ENCODE measurements around the gene PODN.

The PODN gene

DNA sequence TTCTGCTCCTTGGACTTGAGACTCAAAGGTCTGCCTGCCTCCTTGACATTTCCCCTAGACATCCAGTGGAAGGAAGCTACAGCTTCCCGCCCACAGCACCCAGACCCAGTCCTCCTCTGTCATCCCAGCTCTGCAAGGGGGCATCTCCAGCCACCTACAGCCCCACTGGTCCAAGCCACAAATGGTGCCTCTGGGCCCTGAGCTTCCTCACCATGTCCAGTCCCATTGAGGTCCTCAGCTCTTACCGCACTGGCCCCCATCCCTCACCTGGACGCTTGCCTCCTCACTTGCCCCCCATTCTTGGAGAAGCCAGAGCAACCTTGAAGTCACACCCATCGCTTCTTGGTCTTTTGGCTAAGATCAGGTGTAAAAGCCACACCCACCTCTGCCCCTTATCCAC, 13.2 kb downstream of the PODN start:
- no peak for DNase-seq (ENCODE audit: low read depth)

DNA sequence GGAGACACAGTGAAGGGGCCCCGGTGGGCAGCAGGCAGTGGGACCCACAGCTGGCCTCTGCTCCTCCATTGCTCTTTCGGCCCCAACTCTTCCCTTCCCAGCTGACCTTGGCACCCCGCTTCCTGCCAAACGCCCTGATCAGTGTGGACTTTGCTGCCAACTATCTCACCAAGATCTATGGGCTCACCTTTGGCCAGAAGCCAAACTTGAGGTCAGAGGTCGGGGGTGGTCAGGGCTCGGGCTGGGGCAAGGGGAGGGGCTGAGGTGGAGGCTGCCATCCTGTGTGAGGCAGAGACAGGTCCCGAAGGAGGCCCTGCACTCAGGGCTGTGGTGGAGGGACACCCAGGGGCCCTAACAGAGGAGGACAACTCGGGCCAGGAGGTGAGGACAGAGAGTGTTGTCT, 13.7 kb downstream of the PODN start:
- no peak for DNase-seq (ENCODE audit: low read depth)

DNA sequence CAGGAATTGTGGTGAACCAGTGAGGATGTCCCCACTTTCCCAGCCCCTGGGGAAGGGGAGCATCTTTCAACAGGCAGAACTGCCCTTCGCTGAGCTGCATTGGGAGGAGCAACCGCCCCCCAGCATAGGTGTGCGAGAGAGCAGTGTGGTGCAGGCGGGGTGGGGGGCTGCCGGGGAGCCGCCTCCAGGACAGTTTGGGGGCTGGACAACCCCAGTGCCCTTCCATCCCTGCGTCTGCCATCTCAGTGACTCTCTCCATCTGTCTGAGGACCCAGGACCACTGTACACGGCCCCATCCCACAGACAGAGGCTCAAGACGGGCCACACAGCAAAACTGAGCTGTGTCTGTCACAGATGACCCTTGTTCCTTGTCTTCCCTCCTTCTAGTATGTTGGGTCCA, 14.2 kb downstream of the PODN start:
- DNase-seq (ENCODE audit: low read depth), result no peak

DNA sequence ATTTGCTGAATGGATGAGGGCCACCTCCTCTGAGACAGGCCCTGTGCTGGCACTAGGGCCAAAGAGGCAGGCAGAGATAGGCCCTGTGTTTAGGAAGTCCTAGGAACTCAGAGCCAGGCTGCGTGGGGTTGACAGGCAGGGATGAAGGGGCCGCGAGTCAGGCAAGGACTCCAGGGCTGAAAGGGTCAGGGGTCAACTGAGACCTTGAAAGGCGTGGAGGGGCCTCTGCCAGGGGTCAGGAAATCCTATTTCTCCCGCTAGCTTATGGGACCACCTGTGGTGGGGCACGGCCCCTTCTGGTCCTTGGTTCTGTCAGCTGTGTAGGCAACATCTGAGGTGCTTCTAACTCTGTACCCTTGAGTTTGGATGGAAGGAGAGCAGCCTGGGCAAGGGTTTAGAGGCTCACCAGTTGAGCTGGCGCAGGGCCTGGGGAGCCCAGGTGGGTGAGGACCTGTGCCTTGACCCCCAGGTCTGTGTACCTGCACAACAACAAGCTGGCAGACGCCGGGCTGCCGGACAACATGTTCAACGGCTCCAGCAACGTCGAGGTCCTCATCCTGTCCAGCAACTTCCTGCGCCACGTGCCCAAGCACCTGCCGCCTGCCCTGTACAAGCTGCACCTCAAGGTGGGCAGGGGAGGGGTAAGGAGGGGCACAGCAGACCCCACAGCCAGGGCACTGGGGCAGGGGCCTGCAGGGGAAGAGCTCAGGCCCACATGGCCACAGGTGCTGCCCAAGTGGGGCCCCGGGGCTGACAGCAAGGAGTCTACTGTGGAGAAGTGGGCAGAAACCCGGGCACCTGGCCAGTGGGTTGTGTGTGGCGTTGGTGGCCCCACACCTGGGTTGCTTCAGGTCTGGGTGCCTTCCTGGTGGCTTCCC, 14.9 kb downstream of the PODN start:
- no peak for DNase-seq (ENCODE audit: low read depth)

DNA sequence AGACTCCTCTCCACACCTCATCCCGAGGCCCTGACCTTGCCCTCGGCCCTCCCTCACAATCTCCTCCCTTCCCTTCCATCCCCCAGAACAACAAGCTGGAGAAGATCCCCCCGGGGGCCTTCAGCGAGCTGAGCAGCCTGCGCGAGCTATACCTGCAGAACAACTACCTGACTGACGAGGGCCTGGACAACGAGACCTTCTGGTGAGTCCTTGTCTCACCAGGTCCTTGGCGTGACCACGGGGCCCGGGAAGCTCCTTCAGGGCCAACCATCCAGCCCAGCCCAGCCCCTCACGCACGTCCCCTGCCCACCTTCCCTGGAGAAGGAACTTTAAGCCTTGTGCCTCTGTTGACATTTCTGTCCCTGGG, 15.6 kb downstream of the PODN start:
- DNase-seq (ENCODE audit: low read depth), result no peak

DNA sequence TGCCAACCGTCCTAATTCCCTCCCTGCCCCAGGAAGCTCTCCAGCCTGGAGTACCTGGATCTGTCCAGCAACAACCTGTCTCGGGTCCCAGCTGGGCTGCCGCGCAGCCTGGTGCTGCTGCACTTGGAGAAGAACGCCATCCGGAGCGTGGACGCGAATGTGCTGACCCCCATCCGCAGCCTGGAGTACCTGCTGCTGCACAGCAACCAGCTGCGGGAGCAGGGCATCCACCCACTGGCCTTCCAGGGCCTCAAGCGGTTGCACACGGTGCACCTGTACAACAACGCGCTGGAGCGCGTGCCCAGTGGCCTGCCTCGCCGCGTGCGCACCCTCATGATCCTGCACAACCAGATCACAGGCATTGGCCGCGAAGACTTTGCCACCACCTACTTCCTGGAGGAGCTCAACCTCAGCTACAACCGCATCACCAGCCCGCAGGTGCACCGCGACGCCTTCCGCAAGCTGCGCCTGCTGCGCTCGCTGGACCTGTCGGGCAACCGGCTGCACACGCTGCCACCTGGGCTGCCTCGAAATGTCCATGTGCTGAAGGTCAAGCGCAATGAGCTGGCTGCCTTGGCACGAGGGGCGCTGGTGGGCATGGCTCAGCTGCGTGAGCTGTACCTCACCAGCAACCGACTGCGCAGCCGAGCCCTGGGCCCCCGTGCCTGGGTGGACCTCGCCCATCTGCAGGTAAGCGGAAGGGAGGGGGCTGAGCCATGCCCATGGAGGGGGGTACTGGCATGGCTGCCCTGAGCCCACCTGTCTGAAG, 16.5 kb downstream of the PODN start:
- no peak for DNase-seq (ENCODE audit: low read depth)

DNA sequence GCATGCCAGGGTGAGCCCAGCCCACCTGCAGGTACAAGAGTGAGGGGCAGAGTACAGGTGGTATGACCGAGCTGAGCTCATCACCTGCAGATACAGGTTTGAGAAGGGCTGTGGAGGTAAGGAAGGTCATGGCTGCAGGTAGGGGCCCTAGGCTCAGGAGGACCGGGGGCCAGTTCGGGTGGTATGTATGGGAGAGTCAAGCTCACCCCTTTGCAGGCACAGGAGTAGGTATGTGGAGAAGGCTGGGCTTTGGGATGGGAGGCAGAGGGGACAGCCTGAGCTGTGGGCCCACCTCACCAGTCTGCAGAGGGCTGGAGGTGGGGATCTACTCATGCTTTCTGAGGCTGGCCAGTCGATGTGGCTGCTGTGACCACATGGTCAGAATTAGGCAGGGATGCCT, 17.2 kb downstream of the PODN start:
- no peak for DNase-seq (ENCODE audit: low read depth)

DNA sequence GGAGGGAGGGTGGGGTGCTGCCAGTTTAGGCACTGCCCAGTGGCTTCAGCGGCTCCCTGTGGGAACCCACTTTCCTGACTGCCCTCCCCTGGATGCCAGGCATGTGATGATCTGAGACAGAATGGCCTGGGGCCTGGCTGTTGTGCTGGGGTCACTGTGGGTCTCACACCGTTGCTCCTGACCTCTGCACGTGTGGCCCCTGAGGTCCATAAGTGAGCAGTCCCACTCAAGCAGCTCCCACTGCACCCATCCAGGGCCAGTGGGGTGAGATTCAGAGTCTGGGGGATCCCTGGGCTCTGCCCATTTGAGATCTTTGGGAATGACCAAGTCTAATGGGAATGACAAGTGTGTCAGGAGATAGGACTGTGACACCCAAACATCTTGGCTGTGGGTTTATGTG, 18.0 kb downstream of the PODN start:
- DNase-seq (ENCODE audit: low read depth), result no peak

DNA sequence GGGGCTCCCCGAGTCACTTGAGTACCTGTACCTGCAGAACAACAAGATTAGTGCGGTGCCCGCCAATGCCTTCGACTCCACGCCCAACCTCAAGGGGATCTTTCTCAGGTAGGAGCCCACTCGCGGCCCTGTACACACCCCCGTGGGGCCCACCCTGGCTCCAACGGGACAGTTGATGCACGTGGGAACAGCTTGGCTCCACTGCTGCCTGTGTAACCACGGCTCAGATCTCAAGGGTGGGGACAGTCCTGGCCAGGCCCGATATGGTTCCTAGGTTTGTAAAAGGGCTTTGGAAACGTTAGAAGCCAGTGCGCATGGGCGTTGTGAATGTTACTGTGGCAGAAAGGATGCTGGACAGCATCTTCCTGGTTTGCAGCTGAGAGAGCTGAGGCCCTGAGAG, 18.8 kb downstream of the PODN start:
- DNase-seq (ENCODE audit: low read depth), result no peak

DNA sequence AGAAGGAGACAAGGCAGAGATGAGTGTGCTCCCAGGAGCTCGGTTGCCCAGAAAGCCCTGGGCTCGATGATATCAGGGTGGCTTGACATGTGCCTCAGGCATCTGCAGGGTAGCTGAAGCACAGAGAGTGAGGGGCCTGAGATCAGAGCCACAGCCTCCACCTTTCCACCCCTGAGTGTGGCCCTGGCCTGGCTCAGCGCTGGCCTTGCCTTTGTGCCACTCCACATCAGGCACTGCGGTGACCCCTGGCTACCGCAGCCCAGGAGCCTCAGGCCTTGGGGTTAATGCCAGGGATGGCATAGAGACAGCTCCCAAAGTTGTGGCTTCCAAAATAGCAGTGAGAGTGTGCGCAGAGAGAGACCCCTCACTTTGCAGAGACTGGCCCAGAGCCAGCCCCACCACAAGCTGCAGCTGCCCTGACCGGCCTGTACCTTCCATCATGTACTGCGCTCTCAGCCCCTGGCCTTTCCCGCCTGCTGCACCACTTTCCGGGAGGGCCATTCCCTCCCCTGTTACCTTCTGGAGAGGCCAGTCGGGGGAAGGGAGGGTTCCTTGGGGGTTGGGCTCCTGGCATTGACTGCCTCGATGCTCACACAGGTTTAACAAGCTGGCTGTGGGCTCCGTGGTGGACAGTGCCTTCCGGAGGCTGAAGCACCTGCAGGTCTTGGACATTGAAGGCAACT, 19.5 kb downstream of the PODN start:
- DNase-seq (ENCODE audit: low read depth), result no peak

DNA sequence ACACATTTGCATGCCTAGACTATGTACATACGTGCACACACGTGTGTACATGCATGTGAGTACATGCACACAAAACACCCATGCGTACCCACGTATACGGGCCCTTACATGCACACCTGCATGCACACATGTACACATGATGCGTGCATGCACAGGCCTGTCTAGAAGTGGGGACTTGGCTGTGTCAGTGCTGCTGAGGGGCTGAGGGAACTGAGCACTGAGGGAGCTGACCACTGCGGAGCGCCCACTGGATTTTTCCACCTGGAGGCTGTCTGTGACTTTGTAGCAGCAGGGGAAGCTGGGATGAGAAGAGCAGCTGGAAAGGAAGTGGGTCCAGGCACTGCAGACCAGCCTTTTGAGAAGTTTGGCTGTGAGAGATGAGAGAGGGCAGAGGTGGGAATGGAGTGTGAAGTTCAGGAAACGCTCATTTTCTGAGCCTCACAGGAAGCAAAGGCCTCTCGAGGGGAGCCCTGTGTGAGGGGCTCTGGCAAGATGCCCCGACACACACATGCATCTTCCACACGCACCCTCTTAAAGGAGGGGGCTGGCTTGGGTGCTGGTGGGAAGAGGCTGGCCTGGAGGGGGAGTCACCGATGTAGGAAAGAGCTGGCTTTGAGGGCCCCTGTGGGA, 20.9 kb downstream of the PODN start:
- DNase-seq (ENCODE audit: low read depth), result no peak

DNA sequence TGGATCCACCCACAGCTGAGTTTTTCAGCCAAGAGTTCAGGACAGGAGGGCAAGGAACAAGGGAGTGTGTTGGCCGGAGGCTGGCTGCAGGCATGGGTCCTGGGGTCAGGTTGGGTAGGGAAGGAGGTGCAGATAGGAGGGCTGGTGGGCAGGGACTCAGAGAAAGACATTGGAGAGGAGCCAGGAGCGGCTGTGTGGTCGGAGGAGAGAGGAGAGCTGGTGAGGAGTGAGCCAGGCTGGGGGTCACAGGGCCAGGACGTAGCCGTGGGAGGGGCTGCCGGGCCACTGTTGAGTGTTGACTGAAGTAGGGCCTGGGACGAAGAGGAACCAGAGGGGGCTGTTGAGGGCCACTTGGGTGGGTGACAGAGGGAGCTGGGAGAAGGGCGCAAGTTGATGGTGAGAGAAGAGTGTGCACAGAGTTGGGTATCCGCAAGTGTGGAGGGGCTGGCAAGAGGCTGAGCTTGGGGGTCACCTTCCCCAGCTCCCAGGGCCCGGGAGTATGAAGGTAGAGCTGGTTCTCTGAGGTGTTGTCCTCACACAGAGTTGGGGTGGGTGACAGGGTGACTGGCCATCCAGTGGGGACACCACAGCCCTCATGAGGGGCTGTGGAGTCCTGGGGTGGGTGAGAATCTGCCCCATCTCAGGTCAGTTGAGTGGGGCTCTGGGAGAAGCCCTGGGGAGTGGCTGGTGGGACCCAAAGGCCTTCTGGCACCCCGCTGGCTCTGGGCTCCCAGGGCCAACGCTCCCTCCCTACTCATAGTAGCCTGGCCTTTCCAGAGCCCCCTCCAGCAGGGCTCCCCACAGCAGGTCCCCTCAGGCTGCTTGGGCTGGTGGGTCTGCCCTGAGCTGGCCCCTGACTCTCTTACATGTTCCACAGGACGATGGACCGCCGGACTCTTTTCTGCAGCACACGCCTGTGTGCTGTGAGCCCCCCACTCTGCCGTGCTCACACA, 21.9 kb downstream of the PODN start:
- DNase-seq (ENCODE audit: low read depth), result no peak

DNA sequence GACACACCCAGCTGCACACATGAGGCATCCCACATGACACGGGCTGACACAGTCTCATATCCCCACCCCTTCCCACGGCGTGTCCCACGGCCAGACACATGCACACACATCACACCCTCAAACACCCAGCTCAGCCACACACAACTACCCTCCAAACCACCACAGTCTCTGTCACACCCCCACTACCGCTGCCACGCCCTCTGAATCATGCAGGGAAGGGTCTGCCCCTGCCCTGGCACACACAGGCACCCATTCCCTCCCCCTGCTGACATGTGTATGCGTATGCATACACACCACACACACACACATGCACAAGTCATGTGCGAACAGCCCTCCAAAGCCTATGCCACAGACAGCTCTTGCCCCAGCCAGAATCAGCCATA, 22.6 kb downstream of the PODN start:
- DNase-seq (ENCODE audit: low read depth), result no peak

DNA sequence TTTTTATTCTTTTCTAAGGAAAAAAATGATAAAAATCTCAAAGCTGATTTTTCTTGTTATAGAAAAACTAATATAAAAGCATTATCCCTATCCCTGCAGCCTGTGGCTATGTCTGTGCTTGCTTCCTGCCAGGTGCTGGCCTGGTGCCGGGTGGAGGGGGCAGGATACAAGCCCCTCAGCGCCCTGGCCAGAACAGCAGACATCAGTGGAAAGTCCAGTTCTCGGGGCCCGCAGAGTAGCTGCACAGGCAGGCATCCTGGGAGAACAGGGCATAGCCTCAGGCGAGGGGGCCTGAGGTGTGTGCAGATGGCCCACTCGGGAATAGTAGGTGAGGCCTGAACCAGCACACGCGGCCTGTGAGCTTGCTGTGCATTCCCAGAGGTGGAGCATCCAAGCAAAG, 23.4 kb downstream of the PODN start:
- DNase-seq (ENCODE audit: low read depth), result no peak

DNA sequence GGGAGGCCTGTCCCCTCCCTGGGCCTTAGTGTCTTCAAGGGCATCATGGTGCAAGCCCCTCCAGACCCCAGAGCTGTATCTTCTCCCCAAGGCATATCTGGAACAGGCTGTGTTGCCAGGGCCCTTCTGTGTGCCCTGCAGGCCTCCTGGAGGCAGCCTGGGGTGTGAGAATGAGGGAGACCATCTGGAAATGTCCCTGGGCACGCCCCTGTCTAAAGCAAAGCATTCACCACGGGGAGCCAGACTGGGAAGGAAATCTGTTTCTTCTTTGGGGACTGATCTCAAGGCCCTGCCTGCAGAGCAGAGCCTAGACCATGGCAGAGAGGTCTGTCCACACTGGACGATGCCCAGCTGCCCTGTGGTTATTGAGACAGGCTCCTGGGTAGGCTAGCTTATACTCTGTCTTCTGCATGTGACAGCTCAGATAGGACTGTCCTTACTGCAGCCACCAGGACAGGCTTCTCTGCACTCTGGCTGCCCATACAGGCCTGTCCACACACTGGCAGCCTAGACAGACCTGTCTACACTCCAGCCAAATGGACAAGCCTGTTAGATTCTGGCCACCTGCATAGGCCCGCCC, 24.6 kb downstream of the PODN start:
- DNase-seq (ENCODE audit: low read depth), result no peak

DNA sequence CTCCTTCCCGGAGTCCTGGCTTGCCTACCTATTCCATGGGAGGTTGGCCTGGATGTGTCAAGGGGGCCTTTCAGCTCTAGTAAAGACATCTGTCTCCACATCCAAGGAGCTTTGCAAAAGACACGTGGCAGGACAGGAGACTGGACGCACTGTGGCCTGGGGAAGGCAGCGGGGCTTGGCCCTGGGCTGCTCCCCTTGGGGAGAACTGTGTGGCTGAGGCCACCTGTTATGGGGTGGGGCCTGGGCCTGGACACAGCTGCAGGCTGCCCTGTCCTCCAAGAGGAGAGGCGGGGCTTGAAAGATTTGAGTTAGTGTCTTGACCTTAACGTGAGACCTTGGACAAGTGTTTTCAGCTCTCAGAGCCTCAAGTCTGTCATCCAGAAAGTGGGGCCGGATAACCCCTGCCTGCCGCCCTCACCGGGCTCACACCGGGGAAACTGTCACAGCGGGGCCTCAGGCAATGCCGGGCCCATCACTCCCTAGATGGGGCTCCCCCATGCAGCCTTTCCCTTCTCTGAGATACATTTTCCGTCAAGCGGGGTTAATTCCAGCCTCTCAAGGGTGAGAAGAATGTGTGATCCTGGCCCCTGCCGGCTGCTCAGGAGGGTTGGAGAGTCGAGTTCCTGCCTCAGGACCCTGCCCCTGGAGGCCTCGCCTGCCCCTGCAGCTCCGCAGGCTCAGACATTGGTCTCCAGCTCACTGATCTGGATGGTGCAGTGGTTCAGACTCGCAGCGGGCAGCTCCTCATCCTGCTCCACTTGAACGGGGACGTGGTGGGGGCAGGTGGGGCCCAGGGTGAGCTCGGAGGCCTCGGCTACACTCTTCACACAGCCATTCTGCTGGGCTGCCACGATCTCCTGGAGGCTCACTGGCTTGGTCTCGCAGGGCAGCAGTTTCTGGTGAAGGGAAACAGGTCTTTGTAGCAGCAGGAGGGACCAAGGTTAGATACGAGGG, 25.6 kb downstream of the PODN start:
- no peak for DNase-seq (ENCODE audit: low read depth)

DNA sequence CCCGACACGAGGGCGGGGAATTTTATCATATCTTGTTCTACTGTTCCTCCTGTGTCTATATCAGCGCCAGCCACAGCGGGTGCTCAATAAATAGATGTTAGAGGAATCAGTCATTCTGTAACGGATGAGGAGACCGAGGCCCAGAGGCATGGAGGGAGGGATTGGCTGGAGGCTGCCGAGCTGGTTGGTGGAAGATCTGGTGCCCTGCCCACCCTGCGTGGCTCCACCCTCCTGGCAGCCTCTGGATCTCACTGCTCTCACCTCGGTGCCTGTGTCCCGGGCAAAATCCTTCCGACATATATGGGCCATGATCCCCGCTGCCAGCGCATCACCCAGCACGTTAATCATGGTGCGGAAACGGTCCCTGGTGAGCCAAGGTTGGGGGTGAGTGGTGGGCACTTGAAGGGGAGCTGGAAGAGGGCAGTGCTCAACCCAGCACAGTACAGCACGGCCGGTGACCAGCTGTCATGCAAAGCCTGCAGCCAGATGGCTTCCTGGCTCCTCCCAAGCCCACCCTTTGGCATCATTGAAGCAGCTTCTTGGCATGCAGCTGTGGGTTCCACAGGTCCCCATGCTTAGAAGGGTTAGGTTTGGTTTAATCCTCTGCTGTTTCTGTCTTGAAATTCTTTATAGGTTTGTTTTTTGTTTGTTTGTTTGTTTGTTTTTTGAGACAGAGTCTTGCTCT, 26.7 kb downstream of the PODN start:
- DNase-seq (ENCODE audit: low read depth), result no peak

DNA sequence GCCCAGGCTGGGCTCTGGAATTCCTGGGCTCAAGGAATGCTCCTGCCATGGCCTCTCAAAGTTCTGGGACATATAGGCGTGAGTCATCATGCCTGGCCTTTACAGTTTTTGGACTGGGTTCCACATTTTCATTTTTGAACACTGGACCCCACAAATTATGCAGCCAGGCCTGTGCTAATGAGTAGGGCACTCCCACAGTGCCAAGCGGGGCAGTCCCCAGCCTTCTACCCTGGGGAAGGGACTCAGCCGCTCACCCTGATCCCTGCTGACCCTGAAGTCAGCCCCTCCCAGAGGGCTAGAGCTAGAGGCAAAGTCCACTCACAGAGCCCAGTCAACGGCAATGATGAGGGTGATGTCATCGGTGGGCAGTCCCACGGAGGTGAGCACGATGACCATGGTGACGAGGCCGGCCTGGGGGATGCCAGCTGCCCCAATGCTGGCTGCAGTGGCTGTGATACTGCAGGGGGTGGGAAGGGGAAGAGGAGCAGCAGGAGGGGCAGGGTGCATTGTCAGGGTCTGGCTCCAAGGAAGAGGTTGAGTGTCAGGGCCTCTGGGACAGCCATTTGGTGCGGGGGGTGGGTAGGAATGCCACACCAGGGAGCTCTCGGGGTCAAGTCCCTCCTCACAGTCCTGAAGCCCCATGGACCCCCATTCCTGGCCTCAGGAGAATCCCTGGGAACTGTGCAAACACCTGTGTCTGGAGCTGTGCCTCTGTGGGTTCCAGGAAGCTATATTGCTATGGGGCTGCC, 27.6 kb downstream of the PODN start:
- DNase-seq (ENCODE audit: low read depth), result no peak

Measured in stimulated activated CD8-positive, alpha-beta memory T cell treated with anti-CD3 and anti-CD28 coated beads, Interleukin-4, amount 100 ng/mL, for 24 hours (primary cell).